SK-N-SH (cell line): ENCODE results near the gene ATP6V1C2. TPM values are rescaled to one million over a fixed set of nuclear protein-coding genes. Genes with fewer than 3 reads are reported as not detected.

Source experiments
- CTCF ChIA-PET: fragments of 300-600, 350-600 bp; formaldehyde crosslinking; extraction: SDS; loops from one replicate; lab custom pipeline; 2021; lab: Yijun Ruan, JAX
- POLR2A ChIA-PET: fragments of 350-600 bp; sonication (Branson Sonifier 250); formaldehyde crosslinking; extraction: SDS; loops from one replicate; lab custom pipeline; 2020; ENCODE audit warnings: antibody characterized with exemption, inconsistent platforms; lab: Yijun Ruan, JAX
- DNase-seq: peaks from one replicate; pipeline ENCODE4 v3.0.0; 2012
- H2AFZ ChIP-seq: fragments of 200-600 bp; sonication (generic); 2 replicates; pipeline ENCODE4 v1.8.1; 2016; ENCODE audit warnings: antibody characterized with exemption, mild to moderate bottlenecking, low read depth
- H3F3A ChIP-seq: fragments of 200-600 bp; sonication (generic); replicated peaks from 2 replicates; pipeline ENCODE3; 2016; ENCODE audit warnings: antibody characterized with exemption, mild to moderate bottlenecking; ENCODE audit not compliant: insufficient read depth
- H3K27ac ChIP-seq, 2 experiments: fragments of 200-500 bp in 1 of 2; fragments of 200-600 bp in 1 of 2; sonication (Bioruptor generic) in 1 of 2; sonication (generic), shearing (Covaris generic) in 1 of 2; 2 replicates each; pipeline versions ENCODE4 v1.5.1 to v1.6.1; 2014 to 2016; ENCODE audit warnings: low read depth in 2 of 2, inconsistent platforms in 1 of 2, low read length in 1 of 2, mild to moderate bottlenecking in 1 of 2, mixed read lengths in 1 of 2
- H3K27me3 ChIP-seq: fragments of 200-600 bp; sonication (generic), shearing (Covaris generic); 2 replicates; pipeline ENCODE4 v1.6.1; 2016; ENCODE audit warnings: mixed run types; ENCODE audit not compliant: insufficient read depth
- H3K36me3 ChIP-seq, 2 experiments: fragments of 200-500 bp in 1 of 2; fragments of 200-600 bp in 1 of 2; sonication (Bioruptor generic) in 1 of 2; sonication (generic) in 1 of 2; replicated peaks in 1 of 2; 2 replicates each; pipeline versions ENCODE3 to v1.5.1; 2014 to 2016; ENCODE audit warnings: low read length in 1 of 2, mild to moderate bottlenecking in 1 of 2; ENCODE audit not compliant: insufficient read depth in 2 of 2, control insufficient read depth in 1 of 2
- H3K4me1 ChIP-seq, 2 experiments: fragments of 200-500 bp in 1 of 2; fragments of 200-600 bp in 1 of 2; sonication (Bioruptor generic) in 1 of 2; sonication (generic), shearing (Covaris generic) in 1 of 2; 2 replicates each; pipeline versions ENCODE4 v1.5.1 to v1.6.1; 2014 to 2016; ENCODE audit warnings: low read depth in 1 of 2, low read length in 1 of 2, mixed run types in 1 of 2; ENCODE audit not compliant: insufficient read depth in 2 of 2, control insufficient read depth in 1 of 2
- H3K4me2 ChIP-seq: fragments of 200-600 bp; sonication (generic), shearing (Covaris generic); 2 replicates; pipeline ENCODE4 v1.6.1; 2017; ENCODE audit warnings: mixed run types
- H3K4me3 ChIP-seq, 2 experiments: fragments of 200-500 bp in 1 of 2; fragments of 200-600 bp in 1 of 2; sonication (Bioruptor generic) in 1 of 2; sonication (generic), shearing (Covaris generic) in 1 of 2; 2 replicates each; pipeline versions ENCODE4 v1.5.1 to v1.8.1; 2014 to 2016; ENCODE audit warnings: low read depth in 2 of 2, inconsistent platforms in 1 of 2, low read length in 1 of 2, mild to moderate bottlenecking in 1 of 2, mixed read lengths in 1 of 2, moderate library complexity in 1 of 2
- H3K79me2 ChIP-seq: fragments of 200-600 bp; sonication (generic); 2 replicates; pipeline ENCODE4 v1.8.1; 2017; ENCODE audit warnings: mild to moderate bottlenecking; ENCODE audit not compliant: insufficient read depth
- H3K9ac ChIP-seq: fragments of 200-600 bp; sonication (generic); 2 replicates; pipeline ENCODE4 v1.6.1; 2017; ENCODE audit warnings: mixed run types
- H3K9me2 ChIP-seq: fragments of 200-600 bp; sonication (generic); 2 replicates; pipeline ENCODE4 v1.6.1; 2017; ENCODE audit warnings: mixed run types
- H3K9me3 ChIP-seq: fragments of 200-600 bp; sonication (generic); 2 replicates; pipeline ENCODE4 v1.6.1; 2017; ENCODE audit warnings: mixed run types, mild to moderate bottlenecking, moderate library complexity
- H4K20me1 ChIP-seq: fragments of 200-600 bp; sonication (generic); 2 replicates; pipeline ENCODE4 v1.6.1; 2017; ENCODE audit warnings: mild to moderate bottlenecking, mixed run types; ENCODE audit not compliant: insufficient read depth
- CHD2 ChIP-seq: fragments of 150-350 bp; IDR thresholded peaks from 2 replicates; pipeline ENCODE4 v1.6.1; 2018; ENCODE audit warnings: low read length; ENCODE audit not compliant: partially characterized antibody
- ELF1 ChIP-seq: IDR thresholded peaks from 2 replicates; pipeline ENCODE4 v1.4.0; 2012
- EP300 ChIP-seq, 2 experiments: IDR thresholded peaks; 2 replicates each; pipeline versions ENCODE4 v1.4.0 to v1.6.1; 2012; ENCODE audit warnings: borderline replicate concordance in 1 of 2, low read depth in 1 of 2, low read length in 1 of 2
- EZH2phosphoT487 ChIP-seq: fragments of 200-600 bp; sonication (generic); IDR thresholded peaks from 2 replicates; pipeline ENCODE4 v1.6.1; 2017; ENCODE audit warnings: low read depth, mixed run types, mild to moderate bottlenecking, antibody characterized with exemption, moderate library complexity, borderline replicate concordance
- FOXJ3 ChIP-seq: sonication (generic); formaldehyde crosslinking; IDR thresholded peaks from 2 replicates; pipeline ENCODE4 v1.5.1; 2020; ENCODE audit warnings: mild to moderate bottlenecking, missing genetic modification reagents
- GABPA ChIP-seq: IDR thresholded peaks from 2 replicates; pipeline ENCODE4 v1.4.0; 2012; ENCODE audit warnings: low read depth, mild to moderate bottlenecking
- JUND ChIP-seq: IDR thresholded peaks from 2 replicates; pipeline ENCODE4 v1.4.0; 2012
- MEF2A ChIP-seq: IDR thresholded peaks from 2 replicates; pipeline ENCODE4 v1.4.0; 2012; ENCODE audit warnings: low read depth, borderline replicate concordance
- MXI1 ChIP-seq: IDR thresholded peaks from 2 replicates; pipeline ENCODE4 v1.6.1; 2012; ENCODE audit warnings: mild to moderate bottlenecking, low read depth, low read length, improper control_type of control experiment
- NFIC ChIP-seq: IDR thresholded peaks from 2 replicates; pipeline ENCODE4 v1.4.0; 2012; ENCODE audit warnings: borderline replicate concordance
- NRF1 ChIP-seq: IDR thresholded peaks from 2 replicates; pipeline ENCODE4 v1.6.1; 2012; ENCODE audit warnings: low read depth, mild to moderate bottlenecking, low read length
- POLR2AphosphoS5 ChIP-seq: IDR thresholded peaks from 2 replicates; pipeline ENCODE4 v1.6.1; 2012; ENCODE audit warnings: low read depth, low read length
- RAD21 ChIP-seq: IDR thresholded peaks from 2 replicates; pipeline ENCODE4 v1.6.1; 2012; ENCODE audit warnings: mild to moderate bottlenecking, low read length
- REST ChIP-seq: IDR thresholded peaks from 2 replicates; pipeline ENCODE4 v1.6.1; 2012; ENCODE audit warnings: mild to moderate bottlenecking, low read depth, low read length, moderate library complexity
- RFX5 ChIP-seq: IDR thresholded peaks from 2 replicates; pipeline ENCODE4 v1.6.1; 2012; ENCODE audit warnings: mild to moderate bottlenecking, improper control_type of control experiment, low read length
- YY1 ChIP-seq: IDR thresholded peaks from 2 replicates; pipeline ENCODE4 v1.4.0; 2012; ENCODE audit warnings: low read depth, mild to moderate bottlenecking
- WGBS: methylation state at CpG from one replicate; pipeline ENCODE4 v1.1.6; 2017; ENCODE audit warnings: low lambda C conversion rate; 5-methylcytosine and 5-hydroxymethylcytosine counted together
- polyA plus RNA-seq, 3 experiments: library from polyadenylated mRNA; depleted of rRNA; stranded (reverse); fragments of >200 nt; gene quantifications; 2 replicates each; pipeline ENCODE4 v1.2.3, GENCODE V29; 2012
- TF ChIP-seq, protein P1 (sequence below): IDR thresholded peaks from 2 replicates; pipeline ENCODE4 v1.4.0; 2012; ENCODE audit warnings: low read depth, borderline replicate concordance
- TF ChIP-seq, protein P2 (sequence below): IDR thresholded peaks from 2 replicates; pipeline ENCODE4 v1.4.0; 2012; ENCODE audit warnings: low read depth
- TF ChIP-seq, protein P3 (sequence below): IDR thresholded peaks from 2 replicates; pipeline ENCODE4; 2012

The ATP6V1C2 gene
- polyA plus RNA-seq, 1 of the 3 experiments (the other 2 are of a cell fraction): 0.12 TPM

DNA sequence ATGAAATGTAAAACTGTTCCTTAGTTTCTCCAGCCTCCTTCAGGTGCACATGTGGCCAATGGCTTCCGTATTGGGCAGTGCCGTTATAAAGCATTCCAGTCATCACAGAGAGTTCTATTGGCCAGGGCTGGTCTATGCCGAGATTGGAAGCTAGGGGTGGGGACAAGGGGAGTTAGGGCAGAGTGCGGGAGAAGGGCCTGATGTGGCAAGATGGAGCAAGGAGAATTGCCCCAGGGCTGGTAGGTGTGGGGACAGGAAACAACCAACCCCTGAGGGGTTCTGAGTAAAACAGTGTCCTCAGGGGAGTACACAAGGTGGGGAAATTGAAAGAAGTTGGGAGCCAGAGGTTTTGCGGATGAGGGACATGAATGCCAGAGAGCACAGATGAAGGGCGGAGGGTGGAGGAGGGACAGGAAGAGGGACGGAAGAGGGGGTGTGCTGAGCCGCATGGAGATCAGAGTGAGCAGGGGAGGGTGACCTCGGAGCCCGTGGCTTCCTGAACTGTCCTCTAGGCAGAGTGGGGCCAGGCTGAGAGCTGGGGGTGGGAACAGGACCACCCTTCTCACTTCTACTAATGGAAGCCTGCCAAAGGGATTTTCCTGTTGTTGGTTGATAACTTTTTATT lies 9.1 kb upstream of the ATP6V1C2 start:
- H3K9me2 ChIP-seq: no peaks in the 10 kb centered on the region
- H3K4me1 ChIP-seq: peaks cover under 1 to 4% of the 10 kb centered on the region in 2 experiments; a peak in 2 of 4 replicates
- POLR2A ChIA-PET: no interaction called here
- no peaks in the 10 kb centered on the region for H3K36me3 ChIP-seq
- no peak overlapping the region for H3K4me2 ChIP-seq
- no peak overlapping the region for H2AFZ ChIP-seq
- TF ChIP-seq RFX5 (no peak), JUND (no peak), NRF1 (no peak), YY1 (no peak), FOXJ3 (CRISPR knock-in tag) (no peak), REST (no peak), MEF2A (no peak), CHD2 (no peak)
- TF ChIP-seq, protein P1, sequence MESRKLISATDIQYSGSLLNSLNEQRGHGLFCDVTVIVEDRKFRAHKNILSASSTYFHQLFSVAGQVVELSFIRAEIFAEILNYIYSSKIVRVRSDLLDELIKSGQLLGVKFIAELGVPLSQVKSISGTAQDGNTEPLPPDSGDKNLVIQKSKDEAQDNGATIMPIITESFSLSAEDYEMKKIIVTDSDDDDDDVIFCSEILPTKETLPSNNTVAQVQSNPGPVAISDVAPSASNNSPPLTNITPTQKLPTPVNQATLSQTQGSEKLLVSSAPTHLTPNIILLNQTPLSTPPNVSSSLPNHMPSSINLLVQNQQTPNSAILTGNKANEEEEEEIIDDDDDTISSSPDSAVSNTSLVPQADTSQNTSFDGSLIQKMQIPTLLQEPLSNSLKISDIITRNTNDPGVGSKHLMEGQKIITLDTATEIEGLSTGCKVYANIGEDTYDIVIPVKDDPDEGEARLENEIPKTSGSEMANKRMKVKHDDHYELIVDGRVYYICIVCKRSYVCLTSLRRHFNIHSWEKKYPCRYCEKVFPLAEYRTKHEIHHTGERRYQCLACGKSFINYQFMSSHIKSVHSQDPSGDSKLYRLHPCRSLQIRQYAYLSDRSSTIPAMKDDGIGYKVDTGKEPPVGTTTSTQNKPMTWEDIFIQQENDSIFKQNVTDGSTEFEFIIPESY: no peak
- no peak overlapping the region for H3K27ac ChIP-seq
- no peaks in the 10 kb centered on the region for H3F3A ChIP-seq
- CTCF ChIA-PET: interaction anchor here (0.9 kb wide), 1 partner anchor 65 kb away, joined by 3 read pairs; no protein-coding TSS in a partner anchor
- no peak for DNase-seq
- H3K9ac ChIP-seq: no peak overlapping the region
- H3K27me3 ChIP-seq: peaks cover 9% of the 10 kb centered on the region; the same call in 1 of the 2 replicates
- no peaks in the 10 kb centered on the region for H4K20me1 ChIP-seq
- no peaks in the 10 kb centered on the region for H3K9me3 ChIP-seq
- H3K79me2 ChIP-seq: no peaks in the 10 kb centered on the region
- WGBS: 68% methylated on average over 10 of the region's 10 CpGs
- H3K4me3 ChIP-seq: no peak overlapping the region

DNA sequence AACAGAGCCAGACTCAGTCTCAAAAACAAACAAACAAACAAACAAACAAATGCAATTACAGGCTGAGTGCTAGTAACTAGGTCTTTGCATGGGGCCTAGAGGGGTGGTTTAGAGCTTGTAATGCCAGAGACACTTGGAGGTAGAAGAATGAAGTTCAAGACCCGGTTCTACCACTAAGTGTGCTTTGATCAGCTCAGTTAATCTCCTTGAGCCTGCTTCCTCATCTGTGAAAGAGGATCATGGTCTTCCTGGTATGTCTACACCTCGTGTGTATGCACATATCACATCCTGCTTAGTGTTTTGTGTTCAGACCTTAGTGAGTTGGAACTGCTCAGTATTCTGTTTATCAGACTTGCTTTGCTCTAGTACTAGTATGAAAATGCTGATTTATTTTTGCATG lies 4.8 kb upstream of the ATP6V1C2 start:
- POLR2A ChIA-PET: interaction anchor here (0.6 kb wide), 1 partner anchor 465 kb away, joined by 4 read pairs; no protein-coding TSS in a partner anchor
- DNase-seq: no peak
- H2AFZ ChIP-seq: peak overlapping the region; percentile 42; the same call in 1 of the 2 replicates
- peaks cover 10% of the 10 kb centered on the region for H3F3A ChIP-seq
- H3K9me3 ChIP-seq: no peaks in the 10 kb centered on the region
- H3K27me3 ChIP-seq: peaks cover 19% of the 10 kb centered on the region
- no peaks in the 10 kb centered on the region for H4K20me1 ChIP-seq
- no peak overlapping the region for H3K9ac ChIP-seq
- H3K4me3 ChIP-seq: no peak overlapping the region
- H3K4me1 ChIP-seq: peaks cover 8 to 14% of the 10 kb centered on the region in 2 experiments; a peak in 3 of 4 replicates
- H3K36me3 ChIP-seq: no peaks in the 10 kb centered on the region
- H3K79me2 ChIP-seq: no peaks in the 10 kb centered on the region
- no peaks in the 10 kb centered on the region for H3K9me2 ChIP-seq
- CTCF ChIA-PET: interaction anchor here (1.1 kb wide), 1 partner anchor 14 kb away, joined by 4 read pairs; no protein-coding TSS in a partner anchor
- H3K4me2 ChIP-seq: no peak overlapping the region
- no peak overlapping the region; a peak in 1 of 4 replicates for H3K27ac ChIP-seq
- WGBS: 70% methylated on average over 2 of the region's 2 CpGs
- no peak for TF ChIP-seq ELF1
- TF ChIP-seq, protein P2, sequence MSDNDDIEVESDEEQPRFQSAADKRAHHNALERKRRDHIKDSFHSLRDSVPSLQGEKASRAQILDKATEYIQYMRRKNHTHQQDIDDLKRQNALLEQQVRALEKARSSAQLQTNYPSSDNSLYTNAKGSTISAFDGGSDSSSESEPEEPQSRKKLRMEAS: no peak
- TF ChIP-seq, protein P3, sequence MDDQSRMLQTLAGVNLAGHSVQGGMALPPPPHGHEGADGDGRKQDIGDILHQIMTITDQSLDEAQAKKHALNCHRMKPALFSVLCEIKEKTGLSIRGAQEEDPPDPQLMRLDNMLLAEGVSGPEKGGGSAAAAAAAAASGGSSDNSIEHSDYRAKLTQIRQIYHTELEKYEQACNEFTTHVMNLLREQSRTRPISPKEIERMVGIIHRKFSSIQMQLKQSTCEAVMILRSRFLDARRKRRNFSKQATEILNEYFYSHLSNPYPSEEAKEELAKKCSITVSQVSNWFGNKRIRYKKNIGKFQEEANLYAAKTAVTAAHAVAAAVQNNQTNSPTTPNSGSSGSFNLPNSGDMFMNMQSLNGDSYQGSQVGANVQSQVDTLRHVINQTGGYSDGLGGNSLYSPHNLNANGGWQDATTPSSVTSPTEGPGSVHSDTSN: no peak
- TF ChIP-seq NFIC: no peak
- no peak for TF ChIP-seq RAD21
- no peak for TF ChIP-seq POLR2AphosphoS5
- TF ChIP-seq FOXJ3 (CRISPR knock-in tag): no peak
- no peak for TF ChIP-seq GABPA
- TF ChIP-seq MXI1: no peak
- TF ChIP-seq EZH2phosphoT487: no peak
- no peak for TF ChIP-seq RFX5
- TF ChIP-seq EP300 (IDR thresholded peaks at IDR 0.05; ENCODE audit: borderline replicate concordance in 1 of 2, low read depth in 1 of 2, low read length in 1 of 2): no peak
